Measurements from ENCODE around the gene CCDC87. TPM values are rescaled to one million over a fixed set of nuclear protein-coding genes. Genes with fewer than 3 reads are reported as not detected.
A peak's percentile ranks its signal among the peaks of the same experiment; 100 is the strongest.
"Not testable (repeated sequence)": the region's sequence is repeated elsewhere in the genome, so short reads cannot be mapped to it uniquely, and the experiment has no call there.

Gene CCDC87, protein sequence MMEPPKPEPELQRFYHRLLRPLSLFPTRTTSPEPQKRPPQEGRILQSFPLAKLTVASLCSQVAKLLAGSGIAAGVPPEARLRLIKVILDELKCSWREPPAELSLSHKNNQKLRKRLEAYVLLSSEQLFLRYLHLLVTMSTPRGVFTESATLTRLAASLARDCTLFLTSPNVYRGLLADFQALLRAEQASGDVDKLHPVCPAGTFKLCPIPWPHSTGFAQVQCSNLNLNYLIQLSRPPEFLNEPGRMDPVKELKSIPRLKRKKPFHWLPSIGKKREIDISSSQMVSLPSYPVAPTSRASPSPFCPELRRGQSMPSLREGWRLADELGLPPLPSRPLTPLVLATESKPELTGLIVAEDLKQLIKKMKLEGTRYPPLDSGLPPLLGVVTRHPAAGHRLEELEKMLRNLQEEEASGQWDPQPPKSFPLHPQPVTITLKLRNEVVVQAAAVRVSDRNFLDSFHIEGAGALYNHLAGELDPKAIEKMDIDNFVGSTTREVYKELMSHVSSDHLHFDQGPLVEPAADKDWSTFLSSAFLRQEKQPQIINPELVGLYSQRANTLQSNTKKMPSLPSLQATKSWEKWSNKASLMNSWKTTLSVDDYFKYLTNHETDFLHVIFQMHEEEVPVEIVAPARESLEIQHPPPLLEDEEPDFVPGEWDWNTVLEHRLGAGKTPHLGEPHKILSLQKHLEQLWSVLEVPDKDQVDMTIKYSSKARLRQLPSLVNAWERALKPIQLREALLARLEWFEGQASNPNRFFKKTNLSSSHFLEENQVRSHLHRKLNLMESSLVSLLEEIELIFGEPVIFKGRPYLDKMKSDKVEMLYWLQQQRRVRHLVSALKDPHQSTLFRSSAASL
- total RNA-seq: 0.50 TPM
- long read RNA-seq: 0 reads

DNA sequence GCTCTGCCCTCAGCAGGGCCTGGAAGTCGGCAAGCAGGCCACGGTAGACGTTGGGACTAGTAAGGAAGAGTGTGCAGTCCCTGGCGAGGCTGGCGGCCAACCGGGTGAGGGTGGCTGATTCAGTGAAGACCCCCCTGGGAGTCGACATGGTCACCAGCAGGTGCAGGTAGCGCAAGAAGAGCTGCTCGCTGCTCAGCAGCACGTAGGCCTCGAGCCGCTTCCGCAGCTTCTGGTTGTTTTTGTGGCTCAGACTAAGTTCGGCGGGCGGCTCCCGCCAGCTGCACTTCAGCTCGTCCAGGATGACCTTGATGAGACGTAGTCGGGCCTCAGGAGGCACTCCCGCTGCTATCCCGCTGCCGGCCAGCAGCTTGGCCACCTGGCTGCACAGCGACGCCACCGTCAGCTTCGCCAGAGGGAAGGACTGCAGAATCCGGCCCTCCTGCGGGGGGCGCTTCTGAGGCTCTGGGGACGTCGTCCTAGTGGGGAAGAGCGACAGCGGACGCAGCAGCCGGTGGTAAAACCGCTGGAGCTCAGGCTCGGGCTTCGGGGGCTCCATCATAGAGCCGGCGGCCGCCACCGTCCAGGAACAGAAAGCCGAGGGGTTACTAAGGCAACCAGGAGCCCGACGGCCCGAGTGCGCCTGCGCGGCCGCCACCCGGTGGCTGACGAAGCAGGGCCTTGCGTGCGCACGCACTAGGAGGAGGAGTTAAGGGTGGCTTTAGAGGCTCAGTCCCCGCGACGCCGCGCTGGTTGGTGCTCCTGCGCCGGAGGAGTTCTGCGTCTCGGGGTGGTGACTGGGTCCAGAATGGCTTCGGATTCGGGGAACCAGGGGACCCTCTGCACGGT, at the start of gene CCDC87, which contains the start of gene CCS:
Gene CCDC87, minus strand, starts transcription at position 607 of the 846 bp plus-strand sequence. Its CDS starts 48 bp downstream, at position 559.
Gene CCS, plus strand, starts transcription at position 729 of the 846 bp plus-strand sequence. Its CDS starts 77 bp downstream, at position 806.
- Histone ChIP-seq H3K36me3 (no peaks in the 10 kb centered on the region), H3K4me1 (peaks cover 33% of the 10 kb centered on the region), H3K27me3 (ENCODE audit: low read depth) (no peaks in the 10 kb centered on the region), H3K4me3 (peak within 1 kb of the TSS; percentile 67), H3K9me3 (no peaks in the 10 kb centered on the region), H3K27ac (peak within 1 kb of the TSS; percentile 73)
- TF ChIP-seq, protein P1, sequence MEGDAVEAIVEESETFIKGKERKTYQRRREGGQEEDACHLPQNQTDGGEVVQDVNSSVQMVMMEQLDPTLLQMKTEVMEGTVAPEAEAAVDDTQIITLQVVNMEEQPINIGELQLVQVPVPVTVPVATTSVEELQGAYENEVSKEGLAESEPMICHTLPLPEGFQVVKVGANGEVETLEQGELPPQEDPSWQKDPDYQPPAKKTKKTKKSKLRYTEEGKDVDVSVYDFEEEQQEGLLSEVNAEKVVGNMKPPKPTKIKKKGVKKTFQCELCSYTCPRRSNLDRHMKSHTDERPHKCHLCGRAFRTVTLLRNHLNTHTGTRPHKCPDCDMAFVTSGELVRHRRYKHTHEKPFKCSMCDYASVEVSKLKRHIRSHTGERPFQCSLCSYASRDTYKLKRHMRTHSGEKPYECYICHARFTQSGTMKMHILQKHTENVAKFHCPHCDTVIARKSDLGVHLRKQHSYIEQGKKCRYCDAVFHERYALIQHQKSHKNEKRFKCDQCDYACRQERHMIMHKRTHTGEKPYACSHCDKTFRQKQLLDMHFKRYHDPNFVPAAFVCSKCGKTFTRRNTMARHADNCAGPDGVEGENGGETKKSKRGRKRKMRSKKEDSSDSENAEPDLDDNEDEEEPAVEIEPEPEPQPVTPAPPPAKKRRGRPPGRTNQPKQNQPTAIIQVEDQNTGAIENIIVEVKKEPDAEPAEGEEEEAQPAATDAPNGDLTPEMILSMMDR (IDR thresholded peaks at IDR 0.05): peak; percentile 72
- ATAC-seq (peak; percentile 98 to 99), DNase-seq (peak; percentile 100)
- intact Hi-C loops (cut with DNase I): no loop called here

DNA sequence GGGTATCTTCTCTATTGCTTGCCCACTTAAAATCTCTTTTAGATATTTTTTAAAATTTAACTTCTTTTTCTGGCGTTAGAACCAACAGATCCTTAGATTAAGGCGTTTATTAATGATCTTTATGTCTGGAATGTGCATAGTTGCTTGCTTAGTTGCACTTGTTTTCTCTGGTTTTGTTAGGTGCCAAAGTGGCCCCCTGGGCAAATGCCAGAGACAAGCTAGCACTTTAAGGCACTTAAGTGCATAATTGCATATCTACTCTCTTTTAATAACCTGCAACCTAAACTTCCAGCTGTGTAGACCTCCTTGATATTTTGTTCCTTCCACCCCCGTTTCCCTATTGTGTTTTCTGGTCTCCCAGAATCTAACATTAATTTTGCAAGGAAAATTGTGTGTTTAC, 49.0 kb upstream of the CCDC87 start:
- no peak for ATAC-seq
- Histone ChIP-seq H3K36me3 (peaks cover 72% of the 10 kb centered on the region), H3K27ac (no peak overlapping the region), H3K27me3 (ENCODE audit: low read depth) (no peaks in the 10 kb centered on the region), H3K4me3 (peak overlapping the region; percentile 71), H3K4me1 (peaks cover 86% of the 10 kb centered on the region), H3K9me3 (no peaks in the 10 kb centered on the region)
- DNase-seq: no peak
- intact Hi-C loops (cut with DNase I): no loop called here
- TF ChIP-seq, protein P1 (IDR thresholded peaks at IDR 0.05): no peak

DNA sequence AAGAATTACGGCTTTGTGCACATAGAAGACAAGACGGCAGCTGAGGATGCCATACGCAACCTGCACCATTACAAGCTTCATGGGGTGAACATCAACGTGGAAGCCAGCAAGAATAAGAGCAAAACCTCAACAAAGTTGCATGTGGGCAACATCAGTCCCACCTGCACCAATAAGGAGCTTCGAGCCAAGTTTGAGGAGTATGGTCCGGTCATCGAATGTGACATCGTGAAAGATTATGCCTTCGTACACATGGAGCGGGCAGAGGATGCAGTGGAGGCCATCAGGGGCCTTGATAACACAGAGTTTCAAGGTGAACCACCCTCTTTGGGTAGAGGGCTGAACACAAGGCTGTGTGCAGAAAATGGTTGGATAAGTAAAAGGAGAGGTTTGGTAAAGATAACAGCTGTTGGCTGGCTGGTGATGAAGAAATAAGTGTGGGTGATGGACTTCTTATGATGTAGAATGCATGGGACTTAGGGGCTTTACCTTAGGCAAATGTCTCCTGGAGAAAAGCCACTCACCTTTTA, 47.0 kb upstream of the CCDC87 start:
- H3K9me3 ChIP-seq; H3K27ac ChIP-seq; intact Hi-C loops (cut with DNase I); ATAC-seq; H3K27me3 ChIP-seq (ENCODE audit: low read depth); DNase-seq: not testable (repeated sequence)
- peaks cover 66% of the 10 kb centered on the region for H3K4me1 ChIP-seq
- peak overlapping the region; percentile 71 for H3K4me3 ChIP-seq
- H3K36me3 ChIP-seq: peaks cover 52% of the 10 kb centered on the region

- H3K4me3 ChIP-seq: peak overlapping the region; percentile 71
- intact Hi-C loops (cut with DNase I): no loop called here
- peak overlapping the region; percentile 86 for H3K27ac ChIP-seq
- H3K36me3 ChIP-seq: peaks cover 46% of the 10 kb centered on the region
- H3K4me1 ChIP-seq: peaks cover 60% of the 10 kb centered on the region
- no peak for DNase-seq
- ATAC-seq: peak in 1 of 2 donors; percentile 15
- H3K27me3 ChIP-seq (ENCODE audit: low read depth): no peaks in the 10 kb centered on the region
- H3K9me3 ChIP-seq: no peaks in the 10 kb centered on the region
- TF ChIP-seq, protein P1 (IDR thresholded peaks at IDR 0.05): no peak
Observed at GRCh38 chr11:66639066-66639813, 46.4 kb upstream of the CCDC87 start.
